Measurements from ENCODE around the gene COX7B2.

The COX7B2 gene

DNA sequence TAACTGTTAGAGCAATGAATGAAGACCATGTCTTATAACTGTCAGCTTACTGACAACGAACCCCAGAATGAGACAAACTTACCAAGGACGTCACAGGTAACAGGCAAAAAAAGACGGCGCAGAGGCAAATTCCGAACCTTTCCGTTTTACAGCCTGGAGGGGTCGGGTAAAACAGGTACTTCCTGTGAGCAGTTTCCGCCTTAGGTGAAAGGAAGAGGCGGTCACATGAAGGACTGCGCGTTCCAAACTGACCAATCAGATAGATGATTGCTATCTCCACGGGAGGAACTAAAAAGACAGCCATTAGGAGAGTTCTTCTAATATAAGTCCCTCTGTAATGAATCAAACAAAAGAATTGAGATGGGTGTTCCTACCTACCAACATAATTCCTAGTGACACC, at the start of gene COX7B2:
TSS of gene COX7B2 (minus strand) at position 168 of the 400 bp plus-strand sequence. CDS start 174,053 bp downstream, outside the sequence.
- in situ Hi-C loops (cut with HindIII; ENCODE audit: low pct_ligation_motif_present, low pct_unique_long_range_greater_than_20kb, low sequenced_read_pairs) = no loop called here

GRCh38 chr4:46956451-46956850, 47.4 kb upstream of the COX7B2 start:
- DNase-seq = no peak
- in situ Hi-C loops (cut with HindIII; ENCODE audit: low pct_ligation_motif_present, low pct_unique_long_range_greater_than_20kb, low sequenced_read_pairs) = no loop called here

More for the DNA sequence above, at the start of gene COX7B2:
- DNase-seq = no peak

GRCh38 chr4:46955601-46956000, 46.6 kb upstream of the COX7B2 start:
- in situ Hi-C loops (cut with HindIII; ENCODE audit: low pct_ligation_motif_present, low pct_unique_long_range_greater_than_20kb, low sequenced_read_pairs) = no loop called here
- no peak for DNase-seq

DNA sequence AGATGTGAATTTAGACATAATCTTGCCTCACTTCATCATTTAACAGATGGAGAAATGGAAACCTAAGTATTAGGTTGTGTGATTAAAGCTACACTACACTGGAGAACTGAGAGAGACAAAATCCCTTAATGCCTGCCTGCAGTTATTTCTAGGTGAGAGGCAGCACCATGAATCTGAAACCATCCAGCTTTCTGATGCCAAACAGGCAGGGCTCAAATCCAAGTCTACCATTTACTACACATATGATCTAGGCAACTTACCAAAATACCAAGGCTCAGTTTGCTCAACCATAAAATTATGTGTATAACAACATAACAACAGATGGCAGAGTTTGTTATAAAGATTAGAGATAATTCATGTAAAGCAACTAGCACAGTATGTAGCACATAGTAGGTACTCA, 45.6 kb upstream of the COX7B2 start:
- in situ Hi-C loops (cut with HindIII; ENCODE audit: low pct_ligation_motif_present, low pct_unique_long_range_greater_than_20kb, low sequenced_read_pairs) = no loop called here
- DNase-seq = no peak

GRCh38 chr4:46953564-46953963, 44.5 kb upstream of the COX7B2 start:
- DNase-seq = no peak
- in situ Hi-C loops (cut with HindIII; ENCODE audit: low pct_ligation_motif_present, low pct_unique_long_range_greater_than_20kb, low sequenced_read_pairs) = no loop called here

GRCh38 chr4:46952451-46952850, 43.4 kb upstream of the COX7B2 start:
- DNase-seq = no peak
- in situ Hi-C loops (cut with HindIII; ENCODE audit: low pct_ligation_motif_present, low pct_unique_long_range_greater_than_20kb, low sequenced_read_pairs) = no loop called here

DNA sequence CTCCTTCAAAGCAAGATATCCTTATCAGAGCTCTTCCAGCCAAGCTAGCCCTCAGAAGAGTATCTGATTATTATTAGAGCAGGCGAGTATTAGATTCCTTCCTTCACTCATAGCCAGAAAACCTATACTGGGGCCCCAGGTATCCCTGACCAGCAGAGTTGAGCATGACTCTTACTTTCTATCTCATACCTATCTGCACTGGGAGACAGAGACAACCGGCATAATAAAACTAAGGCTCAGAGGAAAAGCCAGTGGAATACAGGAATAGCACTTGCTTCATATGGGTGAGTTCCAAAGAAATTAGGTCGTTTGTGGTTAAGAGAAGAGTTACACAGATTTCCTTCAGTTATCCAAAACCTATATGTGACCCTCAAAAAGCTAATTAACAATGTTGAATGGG, 41.8 kb upstream of the COX7B2 start:
- in situ Hi-C loops (cut with HindIII; ENCODE audit: low pct_ligation_motif_present, low pct_unique_long_range_greater_than_20kb, low sequenced_read_pairs) = no loop called here
- DNase-seq = no peak

GRCh38 chr4:46949822-46950221, 40.8 kb upstream of the COX7B2 start:
- DNase-seq = no peak
- in situ Hi-C loops (cut with HindIII; ENCODE audit: low pct_ligation_motif_present, low pct_unique_long_range_greater_than_20kb, low sequenced_read_pairs) = no loop called here

DNA sequence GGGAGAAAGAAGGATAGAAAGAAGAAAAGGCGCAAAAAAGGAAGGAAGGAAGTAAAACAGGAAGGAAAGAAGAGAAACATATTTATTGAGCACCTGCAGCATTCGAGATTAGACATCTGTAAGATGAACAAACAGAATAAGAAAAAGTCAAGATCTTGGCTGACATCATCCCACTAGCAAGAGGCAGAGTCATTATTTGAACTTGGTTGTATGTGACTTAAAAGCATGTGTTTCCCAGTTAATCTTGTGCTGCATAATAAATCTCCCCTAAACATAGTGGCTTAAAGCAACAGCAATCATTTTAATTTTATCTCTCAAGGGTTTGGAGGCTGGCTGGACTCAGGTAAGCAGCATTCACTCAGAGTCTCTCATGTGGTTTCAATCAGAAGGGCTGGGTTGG, 38.5 kb upstream of the COX7B2 start:
- no peak for DNase-seq
- in situ Hi-C loops (cut with HindIII; ENCODE audit: low pct_ligation_motif_present, low pct_unique_long_range_greater_than_20kb, low sequenced_read_pairs) = no loop called here

DNA sequence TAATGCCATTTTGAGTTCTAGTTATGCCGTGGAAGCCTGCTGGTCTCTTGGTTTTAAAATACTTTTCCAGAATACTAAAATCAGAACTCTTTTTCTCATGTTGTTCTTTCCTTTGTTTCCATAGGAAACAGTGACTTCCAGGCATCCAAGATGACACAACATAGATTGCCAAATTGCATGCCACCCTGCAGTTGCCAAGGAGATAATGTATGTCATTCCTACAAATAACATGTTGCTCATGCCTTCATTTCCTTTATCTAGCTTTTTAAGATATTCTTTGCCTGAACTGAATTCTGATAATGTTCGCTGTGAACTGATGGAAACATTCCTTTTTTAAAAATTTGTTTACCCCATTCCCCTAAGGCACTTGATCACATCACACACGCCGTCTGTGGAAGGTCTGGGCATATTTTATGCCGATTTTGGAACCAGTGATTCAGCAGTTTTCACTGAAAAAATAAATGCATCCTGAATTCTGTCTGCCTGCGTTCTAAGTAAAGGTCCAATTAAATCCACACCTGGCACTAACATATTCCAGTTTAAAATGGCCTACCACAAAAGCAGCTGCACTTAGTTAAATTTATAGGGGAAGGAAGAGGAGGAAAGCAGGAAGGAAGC, 38.0 kb upstream of the COX7B2 start:
- in situ Hi-C loops (cut with HindIII; ENCODE audit: low pct_ligation_motif_present, low pct_unique_long_range_greater_than_20kb, low sequenced_read_pairs) = no loop called here
- no peak for DNase-seq

GRCh38 chr4:46945062-46945461, 36.0 kb upstream of the COX7B2 start:
- in situ Hi-C loops (cut with HindIII; ENCODE audit: low pct_ligation_motif_present, low pct_unique_long_range_greater_than_20kb, low sequenced_read_pairs) = no loop called here
- no peak for DNase-seq

DNA sequence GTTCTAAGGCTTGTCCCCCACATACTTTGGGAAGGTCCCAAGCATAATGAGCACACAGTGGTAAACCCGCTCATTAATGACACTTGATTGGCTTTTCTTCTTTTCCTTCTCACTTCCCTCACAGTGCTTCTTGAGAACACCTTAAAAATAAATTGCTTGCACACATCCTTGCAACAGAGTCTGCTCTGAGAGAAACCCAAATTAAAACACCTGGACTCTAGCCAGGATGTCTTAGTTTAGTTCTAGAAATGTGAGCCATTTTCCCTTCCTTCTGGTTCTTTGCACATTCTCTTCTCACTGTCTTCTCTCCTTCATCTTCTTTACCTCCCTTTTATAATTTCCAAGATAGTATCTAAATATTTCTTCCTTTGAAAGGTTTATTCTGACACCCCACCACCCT, 35.3 kb upstream of the COX7B2 start:
- no peak for DNase-seq
- in situ Hi-C loops (cut with HindIII; ENCODE audit: low pct_ligation_motif_present, low pct_unique_long_range_greater_than_20kb, low sequenced_read_pairs) = no loop called here

DNA sequence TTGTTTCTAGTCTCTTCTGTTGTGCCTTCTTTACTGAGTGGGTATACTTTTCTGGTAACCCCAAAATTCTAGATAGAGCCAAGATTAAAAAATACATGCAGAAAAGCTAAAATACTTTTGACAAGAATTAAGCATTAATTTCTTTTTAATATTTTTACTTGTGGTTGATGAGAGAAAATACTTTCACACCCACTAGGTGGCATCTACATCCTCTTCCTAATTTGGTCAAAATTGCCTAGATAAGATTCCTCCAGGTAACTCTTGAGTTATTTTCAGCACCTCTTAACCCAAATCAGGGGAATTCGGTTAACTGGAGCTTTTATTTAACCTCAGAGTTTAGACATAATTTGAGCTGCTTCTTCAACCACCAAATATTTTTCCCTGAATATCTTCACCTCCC, 28.4 kb upstream of the COX7B2 start:
- DNase-seq = peak; percentile 4
- in situ Hi-C loops (cut with HindIII; ENCODE audit: low pct_ligation_motif_present, low pct_unique_long_range_greater_than_20kb, low sequenced_read_pairs) = no loop called here

DNA sequence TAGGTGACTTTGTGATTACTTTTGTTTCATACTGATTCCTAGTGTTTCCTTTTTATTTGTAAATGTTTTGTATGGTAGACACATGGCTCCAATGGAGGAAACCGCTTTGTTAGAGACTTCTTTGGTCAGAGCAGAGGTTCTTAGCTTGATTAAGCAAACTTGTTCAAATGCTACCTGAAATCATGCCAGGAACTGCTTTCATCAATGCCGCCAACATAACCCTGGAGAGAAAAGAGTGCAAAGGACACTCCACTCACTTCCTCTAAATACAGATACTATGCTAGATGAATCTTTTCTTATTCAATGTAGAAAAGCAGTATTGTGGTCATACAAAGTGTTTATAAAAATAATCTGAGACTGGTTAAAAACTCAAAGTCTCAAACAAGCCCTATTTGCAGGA, 25.7 kb upstream of the COX7B2 start:
- DNase-seq = no peak
- in situ Hi-C loops (cut with HindIII; ENCODE audit: low pct_ligation_motif_present, low pct_unique_long_range_greater_than_20kb, low sequenced_read_pairs) = no loop called here

DNA sequence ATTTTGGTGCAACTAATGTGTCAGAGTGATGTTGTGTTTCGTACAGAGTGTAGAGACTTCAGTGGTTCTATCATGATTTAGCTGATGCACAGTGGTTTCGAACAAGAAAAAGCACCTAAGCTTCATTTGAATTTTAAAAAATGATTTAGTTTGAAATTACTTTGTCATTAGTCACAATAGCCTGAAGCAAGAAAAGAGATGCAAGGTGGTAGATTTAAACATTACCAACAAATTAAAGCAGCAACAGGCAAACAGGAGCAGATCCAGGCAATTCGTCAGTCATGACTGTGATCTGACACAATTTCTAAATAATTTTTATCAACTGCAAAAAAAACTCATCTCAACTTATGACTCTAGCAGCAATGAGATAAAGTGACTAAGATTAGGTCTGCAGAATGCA, 24.6 kb upstream of the COX7B2 start:
- DNase-seq = no peak
- in situ Hi-C loops (cut with HindIII; ENCODE audit: low pct_ligation_motif_present, low pct_unique_long_range_greater_than_20kb, low sequenced_read_pairs) = no loop called here

DNA sequence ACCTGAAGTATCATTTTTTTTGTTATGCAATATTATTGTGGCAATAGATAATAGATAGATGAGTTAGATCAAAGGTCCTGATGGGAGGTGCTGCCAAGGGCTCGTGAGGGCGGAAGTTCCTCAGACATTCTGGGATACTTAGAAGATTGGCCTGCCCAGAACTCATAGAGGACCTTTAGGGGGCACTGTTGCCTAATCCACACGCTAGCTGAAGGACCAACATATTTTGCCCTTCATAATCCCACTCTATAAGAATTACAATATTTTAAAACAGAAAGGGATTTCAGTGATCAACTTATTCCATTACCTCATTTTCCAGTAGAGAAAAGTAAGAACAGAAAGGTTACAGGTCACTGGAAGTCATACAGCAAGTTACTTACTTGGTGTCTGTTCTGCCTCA, 22.9 kb upstream of the COX7B2 start:
- peak; percentile 42 for DNase-seq

DNA sequence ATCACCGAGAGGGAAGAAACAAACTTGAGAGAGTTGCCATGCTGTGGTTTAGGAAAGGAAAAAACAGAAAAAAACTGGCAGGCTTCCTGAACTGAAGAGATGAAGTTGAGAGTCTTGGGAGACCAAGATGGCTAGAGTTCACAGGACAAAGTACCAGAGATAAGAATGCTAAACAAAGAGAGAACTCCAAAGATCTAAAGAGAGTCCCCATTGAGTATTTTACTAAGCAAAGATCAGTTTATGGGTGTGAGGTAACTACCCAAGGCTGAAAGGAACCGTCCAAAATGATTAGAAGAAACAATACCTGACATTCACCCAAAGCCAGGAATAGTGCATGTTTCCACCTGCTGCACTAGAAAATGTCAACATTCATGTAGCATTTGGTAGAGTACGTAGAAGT, 21.8 kb upstream of the COX7B2 start:
- in situ Hi-C loops (cut with HindIII; ENCODE audit: low pct_ligation_motif_present, low pct_unique_long_range_greater_than_20kb, low sequenced_read_pairs) = no loop called here
- no peak for DNase-seq

More for the DNA sequence above, 22.9 kb upstream of the COX7B2 start:
- in situ Hi-C loops (cut with HindIII; ENCODE audit: low pct_ligation_motif_present, low pct_unique_long_range_greater_than_20kb, low sequenced_read_pairs) = no loop called here

GRCh38 chr4:46927201-46927600, 18.2 kb upstream of the COX7B2 start:
- DNase-seq = no peak

GRCh38 chr4:46924789-46925529, 15.9 kb upstream of the COX7B2 start:
- no peak for DNase-seq
- in situ Hi-C loops (cut with HindIII; ENCODE audit: low pct_ligation_motif_present, low pct_unique_long_range_greater_than_20kb, low sequenced_read_pairs) = no loop called here

More at GRCh38 chr4:46927201-46927600, 18.2 kb upstream of the COX7B2 start:
- in situ Hi-C loops (cut with HindIII; ENCODE audit: low pct_ligation_motif_present, low pct_unique_long_range_greater_than_20kb, low sequenced_read_pairs) = no loop called here

DNA sequence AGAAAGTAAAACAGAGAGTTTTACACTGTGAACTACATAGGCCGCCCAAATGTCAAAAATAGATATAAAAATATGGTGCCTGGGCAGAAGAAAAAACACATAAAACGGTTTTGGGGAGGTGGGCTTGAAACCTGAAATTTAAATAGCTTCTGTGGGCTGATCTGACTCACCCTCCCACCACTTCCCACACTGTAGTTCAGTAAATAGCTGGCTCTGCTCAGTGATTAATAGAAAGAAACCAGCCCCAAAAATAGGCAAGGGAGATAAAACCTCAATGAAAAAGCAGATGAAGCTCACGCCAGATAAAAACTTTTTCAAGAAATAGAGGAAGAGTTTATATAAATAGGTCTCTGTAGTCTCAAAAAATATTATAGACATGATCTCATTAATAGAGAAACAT, 13.2 kb upstream of the COX7B2 start:
- DNase-seq = no peak
- in situ Hi-C loops (cut with HindIII; ENCODE audit: low pct_ligation_motif_present, low pct_unique_long_range_greater_than_20kb, low sequenced_read_pairs) = no loop called here

All from ACHN (cell line).